Stimulated activated CD8-positive, alpha-beta memory T cell treated with anti-CD3 and anti-CD28 coated beads, Interleukin-15, amount 100 ng/mL, for 48 hours (primary cell): ENCODE data around the gene CSDE1.

ENCODE experiments used
- DNase-seq, 2 donors: peaks; one replicate each; pipeline ENCODE4 v3.0.0-alpha.2; 2020; ENCODE audit warnings: low read depth in 2 of 2

Gene CSDE1

DNA sequence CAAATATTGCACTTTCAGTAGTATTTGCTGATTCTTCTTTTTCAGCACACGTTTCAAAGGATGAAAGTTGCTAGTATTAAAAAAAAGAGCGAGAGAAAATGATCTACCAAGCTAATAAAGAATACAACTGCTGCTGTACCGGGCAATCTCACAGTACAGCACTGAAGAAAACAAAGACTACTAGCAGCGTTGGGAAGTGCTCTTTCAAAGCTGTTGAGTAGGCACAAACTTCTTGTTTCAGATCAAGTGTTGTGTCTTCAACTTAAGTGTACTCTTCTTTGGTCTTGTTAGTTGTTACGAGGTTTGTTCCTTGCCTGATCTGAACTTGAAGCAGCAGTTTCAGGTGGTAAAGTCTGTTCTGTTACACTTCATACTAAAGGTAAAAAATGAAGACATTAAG lies 7.9 kb downstream of the CSDE1 start:
- DNase-seq = no peak

DNA sequence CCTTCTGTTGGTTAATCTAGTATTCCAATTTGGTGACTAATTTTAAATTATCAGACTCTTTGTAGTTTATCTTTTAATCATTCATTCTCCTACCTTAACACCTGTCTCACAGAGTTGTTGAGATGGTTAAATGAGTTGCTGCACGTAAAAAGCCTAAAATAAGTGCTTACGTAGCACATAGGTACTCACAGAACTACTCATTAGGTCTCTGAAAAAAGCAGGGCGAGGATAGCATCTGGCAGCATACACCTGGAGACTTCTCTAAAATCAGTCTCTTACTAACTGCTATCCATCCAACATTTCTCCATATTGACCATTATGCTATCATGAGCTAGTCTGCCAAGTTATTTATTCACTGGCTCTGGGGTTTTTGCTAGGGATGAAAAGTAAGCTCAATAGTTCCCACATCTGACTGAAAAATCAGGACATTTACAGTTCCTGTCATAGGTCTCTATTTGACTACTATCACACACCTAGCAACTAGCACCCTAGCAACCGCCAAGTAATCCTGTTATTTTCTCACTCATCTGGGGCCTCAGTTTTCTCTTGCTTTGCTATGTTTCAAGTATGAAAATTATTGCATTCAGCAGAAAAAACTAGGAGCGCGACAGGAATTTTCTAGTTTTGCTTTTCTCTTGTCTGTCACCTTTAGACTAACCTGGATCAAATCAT lies 11.2 kb downstream of the CSDE1 start:
- no peak for DNase-seq

DNA sequence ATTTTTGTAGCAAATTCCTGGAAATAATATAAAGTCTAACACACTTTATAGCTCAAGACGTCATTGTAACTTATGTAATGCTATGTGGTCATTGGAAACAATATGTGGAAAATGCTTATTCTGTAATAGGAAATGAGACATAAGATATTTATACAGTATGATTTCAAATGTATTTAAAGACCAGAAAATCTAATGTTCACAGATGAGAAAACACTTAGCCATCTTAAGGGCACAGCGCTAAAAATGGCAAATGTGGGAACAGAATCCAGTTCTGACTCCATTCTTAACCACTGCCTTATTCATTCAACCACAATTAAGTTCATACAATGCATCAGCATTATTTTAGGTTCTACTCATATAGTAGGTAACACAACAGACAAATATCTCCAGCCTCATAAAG lies 12.5 kb downstream of the CSDE1 start:
- no peak for DNase-seq

DNA sequence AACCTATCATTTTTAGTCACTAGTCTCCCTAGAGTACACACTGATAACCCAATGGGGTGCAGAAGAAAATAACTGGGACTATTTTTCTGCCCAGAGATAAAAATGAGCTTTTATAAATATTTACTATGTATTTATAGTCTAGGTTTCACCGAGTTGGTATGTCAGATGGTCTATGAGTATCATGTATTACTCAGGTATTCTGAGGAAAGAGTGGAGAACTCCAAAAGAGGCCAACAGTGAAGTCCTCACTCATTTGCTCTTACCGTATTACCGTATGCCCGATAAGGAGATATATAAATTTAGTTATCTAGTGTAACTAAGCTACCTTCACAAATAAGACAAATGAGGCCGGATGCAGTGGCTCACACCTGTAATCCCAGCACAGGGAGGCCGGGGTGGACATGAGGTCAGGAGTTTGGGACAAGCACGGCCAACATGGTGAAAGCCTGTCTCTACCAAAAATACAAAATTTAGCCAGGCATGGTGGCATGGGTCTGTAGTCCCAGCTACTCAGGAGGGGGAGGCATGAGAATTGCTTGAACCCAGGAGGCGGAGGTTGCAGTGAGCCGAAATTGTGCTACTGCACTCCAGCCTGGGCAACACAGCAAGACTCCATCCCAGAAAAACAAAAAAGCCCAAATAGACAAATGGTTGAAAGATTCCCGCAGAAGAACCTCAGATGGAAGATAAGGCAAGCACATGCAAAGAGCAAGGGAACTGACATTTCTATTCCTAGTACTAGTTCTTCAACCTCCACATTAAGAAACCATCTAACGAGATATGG lies 15.6 kb downstream of the CSDE1 start:
- no peak for DNase-seq

DNA sequence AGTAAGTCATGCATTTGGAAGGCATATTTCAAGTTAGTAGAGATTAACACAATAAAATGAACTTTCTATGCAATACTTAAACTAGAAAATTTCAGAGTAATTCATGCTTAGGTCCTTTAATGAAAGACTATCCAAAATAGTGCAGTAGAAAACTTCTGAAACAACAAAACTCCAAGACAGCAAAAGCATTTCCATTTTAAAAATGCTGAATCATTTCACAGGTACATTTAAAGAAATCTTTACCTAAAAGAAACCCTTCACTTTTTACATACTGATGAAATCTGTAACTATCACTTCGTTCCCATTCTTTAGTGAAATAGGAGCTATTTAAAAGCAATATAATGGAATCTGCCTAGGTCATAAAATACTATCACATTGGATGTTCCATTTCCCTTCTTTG lies 17.5 kb downstream of the CSDE1 start:
- DNase-seq = no peak

DNA sequence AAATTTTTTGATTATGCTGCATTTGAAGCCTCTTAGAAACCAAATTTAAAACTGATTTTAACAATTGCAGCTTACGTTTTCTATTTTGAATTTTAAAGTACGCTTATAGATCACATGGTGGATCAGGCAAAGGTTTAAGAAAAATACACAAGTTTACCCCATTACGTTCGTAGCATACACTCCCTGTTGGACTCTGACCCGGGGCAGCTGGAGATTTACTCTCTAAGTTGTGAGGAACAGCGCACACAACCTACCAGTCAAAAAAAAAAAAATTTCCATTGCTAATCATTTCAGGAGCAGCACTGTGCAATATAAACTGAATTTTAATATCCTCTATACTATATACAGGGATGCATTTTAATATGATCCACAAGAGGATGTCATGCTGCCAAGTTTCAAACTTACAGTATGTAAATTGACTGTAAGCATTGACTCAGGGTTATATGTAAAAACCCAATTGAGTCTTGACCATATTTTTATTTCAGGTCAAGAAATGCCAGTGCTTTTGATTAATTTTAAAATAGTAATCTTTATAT lies 20.4 kb downstream of the CSDE1 start:
- DNase-seq = no peak

DNA sequence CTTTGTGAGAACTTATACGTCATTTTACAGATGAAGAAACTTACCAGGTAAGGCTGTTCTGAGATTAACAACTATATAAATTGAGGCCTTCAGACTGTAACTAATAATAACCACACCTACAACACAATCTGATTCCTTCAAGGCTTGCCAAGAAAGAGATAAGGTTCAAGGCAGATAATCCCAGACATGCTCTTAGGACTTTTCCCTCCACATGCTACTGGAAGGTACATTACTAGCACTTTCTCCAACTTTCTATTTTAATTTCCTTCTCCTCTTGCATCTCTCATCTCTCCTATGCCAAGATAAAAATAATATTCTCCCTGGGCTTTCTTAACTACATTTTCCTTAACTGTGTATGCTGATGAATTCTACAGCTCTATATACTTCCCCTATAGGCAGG lies 22.3 kb downstream of the CSDE1 start:
- DNase-seq = no peak

DNA sequence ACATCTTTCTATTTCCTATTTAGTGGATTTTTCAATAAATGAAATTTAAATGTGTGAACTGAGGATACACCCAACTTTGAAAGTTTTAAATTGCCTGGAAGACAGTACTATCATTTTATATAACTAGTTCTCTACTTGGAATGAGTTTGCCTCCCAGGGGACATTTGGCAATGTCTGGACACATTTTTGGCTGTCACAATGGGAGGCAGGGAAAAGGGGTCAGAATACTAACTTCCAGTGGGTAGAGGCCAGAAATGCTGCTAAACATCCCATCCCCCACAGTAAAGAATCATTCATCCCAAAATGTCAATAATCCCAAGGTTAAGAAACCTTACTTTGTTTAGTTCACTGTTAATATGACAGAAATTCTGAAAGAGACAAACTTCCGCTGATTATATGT lies 28.0 kb downstream of the CSDE1 start:
- no peak for DNase-seq

DNA sequence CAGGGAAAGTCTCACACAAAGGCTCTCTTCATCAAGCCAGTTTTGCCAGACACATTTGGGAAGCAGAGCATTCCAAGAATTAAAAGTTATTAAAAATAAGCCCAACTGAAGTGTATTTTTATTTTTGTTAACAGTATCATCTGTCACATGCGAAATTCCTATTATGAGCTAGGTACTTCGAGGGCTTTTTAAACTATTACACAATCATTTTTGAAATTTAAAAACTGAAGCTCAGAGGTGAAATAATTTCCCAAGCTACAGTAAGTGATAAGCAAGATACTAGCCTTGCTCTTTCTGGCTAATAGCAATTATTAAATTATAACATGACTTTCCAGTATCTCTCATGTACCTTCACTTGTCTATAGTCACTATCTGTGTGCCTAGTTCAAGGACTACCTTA lies 29.2 kb downstream of the CSDE1 start:
- no peak for DNase-seq

DNA sequence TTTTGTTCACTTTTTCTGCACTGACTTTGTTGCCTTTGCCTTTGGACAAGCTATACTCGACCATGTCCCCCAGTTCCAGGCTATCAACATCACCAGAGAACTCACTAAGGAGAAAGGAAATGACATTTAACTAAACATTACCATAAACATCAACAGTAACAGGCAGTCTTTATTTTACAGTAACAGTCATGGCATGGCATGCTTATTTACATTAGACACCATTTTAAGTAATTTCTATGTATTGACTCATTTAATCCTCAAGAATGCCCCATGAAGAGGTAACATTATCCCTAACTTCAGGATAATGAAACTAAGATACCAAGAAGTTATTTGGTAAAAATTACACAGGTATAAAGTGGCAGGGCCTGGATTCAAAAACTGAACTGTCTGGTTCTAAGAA lies 32.6 kb downstream of the CSDE1 start:
- no peak for DNase-seq

DNA sequence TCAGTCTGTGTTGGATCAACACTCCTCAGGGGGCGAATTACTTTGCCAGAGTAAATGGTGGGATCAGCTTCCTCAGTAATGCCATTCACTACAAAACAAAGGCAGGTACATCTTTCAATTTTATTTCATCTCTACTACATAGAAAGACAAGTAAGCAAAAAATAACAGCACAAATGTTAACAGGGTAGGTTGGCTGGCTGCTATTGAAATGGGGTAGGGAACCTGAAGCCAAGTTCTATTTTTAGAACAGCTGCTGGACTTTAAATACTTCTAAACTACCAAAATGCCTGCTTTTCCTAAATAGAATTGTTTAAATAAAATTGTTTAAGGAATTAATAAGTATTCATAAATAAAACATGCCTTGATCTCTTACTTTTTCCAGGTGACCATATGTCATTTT lies 33.9 kb downstream of the CSDE1 start:
- no peak for DNase-seq

DNA sequence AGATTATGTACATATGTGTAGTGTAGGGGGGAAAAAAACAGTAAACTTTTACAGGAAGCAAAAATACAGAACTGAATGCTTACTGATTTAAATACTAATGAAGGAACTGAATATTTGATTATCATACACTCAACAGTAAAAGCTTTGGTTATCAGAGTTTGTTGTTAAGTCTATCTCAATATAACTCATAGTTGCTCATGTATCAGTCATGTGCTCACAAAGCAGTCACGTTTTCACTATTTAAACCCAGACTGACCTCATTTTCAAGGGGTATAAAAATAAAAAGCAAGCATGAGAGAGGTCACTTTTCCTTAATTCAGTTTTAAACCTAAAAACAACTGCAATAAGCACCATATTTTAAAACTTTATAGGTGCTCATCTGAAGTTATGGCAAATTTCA lies 34.3 kb downstream of the CSDE1 start:
- DNase-seq = no peak

DNA sequence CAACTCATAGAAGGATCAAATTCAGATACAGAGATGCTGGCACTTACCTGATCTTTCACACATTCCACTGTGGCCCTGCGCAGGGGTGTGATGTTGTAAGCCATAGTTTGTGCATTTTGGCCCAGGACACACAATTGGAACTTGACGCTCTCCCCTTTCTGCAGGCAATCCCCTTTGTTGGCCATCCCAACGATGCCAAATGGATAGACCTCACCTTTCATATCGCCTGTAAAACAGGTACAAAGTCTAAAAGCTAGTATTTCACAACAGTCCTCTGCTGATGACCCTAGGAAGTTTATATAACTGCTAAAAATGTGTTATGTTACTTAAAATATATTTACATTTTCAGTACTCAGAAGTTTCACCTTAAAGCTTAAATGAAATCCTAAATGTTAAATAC lies 37.3 kb downstream of the CSDE1 start:
- no peak for DNase-seq

DNA sequence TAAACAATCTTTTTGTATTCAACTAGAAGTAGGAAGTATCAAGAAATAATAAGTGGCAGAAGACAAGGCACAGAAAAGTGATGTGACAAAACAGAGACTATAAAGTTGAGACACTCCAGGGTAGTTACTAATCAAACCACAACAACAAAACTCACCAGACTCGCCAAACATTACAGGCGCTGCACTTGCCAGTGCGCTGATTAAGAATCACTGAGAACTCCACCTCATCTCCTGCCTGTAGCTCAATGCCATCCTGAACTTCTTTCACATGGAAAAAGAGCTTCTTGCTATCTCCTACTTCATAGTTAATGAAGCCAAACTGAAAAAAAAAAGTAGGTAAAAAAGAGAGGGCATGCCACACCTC lies 38.4 kb downstream of the CSDE1 start:
- DNase-seq = no peak

DNA sequence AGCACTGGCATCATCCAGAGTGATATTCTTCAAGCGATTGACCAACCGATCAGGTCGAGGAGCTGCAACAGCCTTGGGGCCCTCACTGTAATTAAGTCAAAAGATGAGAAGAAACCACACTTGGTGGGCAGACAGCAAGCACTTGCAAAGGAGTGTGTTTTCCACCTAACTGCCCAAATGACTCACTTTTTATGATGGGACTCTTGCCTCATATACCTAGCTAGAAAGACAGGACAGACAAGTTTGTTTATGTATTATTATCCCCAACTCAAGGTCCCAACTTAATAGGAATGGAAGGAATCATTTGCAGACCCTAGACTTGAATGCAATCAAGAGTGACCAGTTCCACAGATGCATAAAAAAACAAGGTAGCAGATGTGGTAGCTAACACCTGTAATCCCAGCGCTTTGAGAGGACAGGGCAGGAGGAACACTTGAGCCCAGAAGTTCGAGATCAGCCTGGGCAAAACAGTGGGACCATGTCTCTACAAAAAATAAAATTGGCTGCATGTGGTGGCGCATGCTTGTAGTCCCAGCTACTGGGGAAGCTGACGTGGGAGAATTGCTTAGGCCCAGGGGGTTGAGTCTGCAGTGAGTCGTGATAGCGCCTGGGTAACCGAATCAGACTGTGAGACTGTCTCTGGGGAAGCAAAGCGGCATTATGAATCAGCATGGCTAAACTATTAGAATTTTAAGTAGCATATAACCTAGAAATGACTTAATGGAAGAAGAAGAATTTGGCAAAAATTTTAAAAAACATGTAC lies 38.9 kb downstream of the CSDE1 start:
- DNase-seq = peak in 1 of 2 donors; percentile 18

DNA sequence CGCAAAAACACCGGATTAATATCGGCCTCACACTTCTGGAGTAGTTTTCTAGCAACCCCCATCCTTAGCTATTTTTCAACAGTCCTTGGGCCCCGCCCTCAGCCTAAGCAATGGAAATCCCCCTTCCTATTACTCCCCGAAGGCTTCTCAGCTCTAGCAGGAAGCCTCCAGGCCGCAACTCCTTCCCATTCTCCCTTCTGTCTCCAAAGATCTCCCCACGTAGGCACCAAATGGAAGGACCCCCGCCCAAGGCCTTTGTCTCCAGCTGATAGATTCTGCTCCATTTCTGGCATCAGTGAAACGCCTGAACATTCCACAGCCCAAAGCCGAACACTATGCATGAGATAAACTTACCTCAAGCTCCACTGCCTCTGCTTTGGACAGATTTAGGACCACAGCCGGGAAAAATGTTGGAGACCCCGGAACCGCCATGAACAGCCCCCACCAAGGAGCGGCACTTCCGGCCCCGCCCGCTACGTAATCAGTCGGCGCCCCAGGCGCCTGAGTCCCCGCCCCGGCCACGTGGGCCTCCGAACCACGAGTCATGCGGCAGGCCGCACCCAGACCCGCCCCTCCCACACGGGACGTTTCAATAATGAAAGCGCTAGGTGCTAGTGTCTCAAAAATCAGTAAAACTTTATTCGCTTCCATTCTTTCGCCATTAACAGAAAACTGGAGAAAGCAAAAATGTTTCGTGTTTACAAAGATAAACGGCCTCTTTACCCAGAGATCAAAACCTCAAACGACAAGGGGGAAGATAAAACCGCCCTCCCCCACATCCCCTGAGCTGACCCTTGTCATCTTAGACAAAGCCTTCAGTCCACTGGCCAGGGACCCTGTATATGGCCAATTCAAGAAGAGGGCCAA lies 41.2 kb downstream of the CSDE1 start, which contains the start of gene NRAS:
Gene NRAS (minus strand): TSS at position 468 of the 867 bp plus-strand sequence. CDS start 611 bp downstream, outside the sequence.
- DNase-seq = peak; percentile 90 to 93

DNA sequence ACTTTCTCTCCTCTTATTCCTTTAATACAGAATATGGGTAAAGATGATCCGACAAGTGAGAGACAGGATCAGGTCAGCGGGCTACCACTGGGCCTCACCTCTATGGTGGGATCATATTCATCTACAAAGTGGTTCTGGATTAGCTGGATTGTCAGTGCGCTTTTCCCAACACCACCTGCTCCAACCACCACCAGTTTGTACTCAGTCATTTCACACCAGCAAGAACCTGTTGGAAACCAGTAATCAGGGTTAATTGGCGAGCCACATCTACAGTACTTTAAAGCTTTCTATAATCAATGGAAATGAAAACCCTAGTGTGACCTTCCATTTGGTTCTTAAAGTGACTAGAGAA lies 41.9 kb downstream of the CSDE1 start:
- no peak for DNase-seq

DNA sequence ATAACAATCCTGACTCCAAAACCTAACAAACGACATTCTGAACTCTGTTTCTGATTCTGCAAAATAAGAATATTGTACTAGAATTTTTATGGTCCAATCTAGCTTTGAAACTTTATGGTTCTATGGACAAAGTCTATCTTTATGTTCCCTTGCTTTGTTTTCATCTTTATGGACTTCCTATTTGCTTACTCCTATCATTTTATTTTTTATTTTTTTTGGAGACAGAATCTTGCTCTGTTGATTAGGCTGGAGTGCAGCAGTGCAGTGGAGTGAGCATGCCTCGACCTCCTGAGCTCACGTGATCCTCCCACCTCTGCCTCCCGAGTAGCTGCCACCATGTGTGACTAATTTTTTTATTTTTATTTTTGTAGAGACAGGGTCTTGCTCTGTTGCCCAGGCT lies 44.8 kb downstream of the CSDE1 start:
- no peak for DNase-seq

DNA sequence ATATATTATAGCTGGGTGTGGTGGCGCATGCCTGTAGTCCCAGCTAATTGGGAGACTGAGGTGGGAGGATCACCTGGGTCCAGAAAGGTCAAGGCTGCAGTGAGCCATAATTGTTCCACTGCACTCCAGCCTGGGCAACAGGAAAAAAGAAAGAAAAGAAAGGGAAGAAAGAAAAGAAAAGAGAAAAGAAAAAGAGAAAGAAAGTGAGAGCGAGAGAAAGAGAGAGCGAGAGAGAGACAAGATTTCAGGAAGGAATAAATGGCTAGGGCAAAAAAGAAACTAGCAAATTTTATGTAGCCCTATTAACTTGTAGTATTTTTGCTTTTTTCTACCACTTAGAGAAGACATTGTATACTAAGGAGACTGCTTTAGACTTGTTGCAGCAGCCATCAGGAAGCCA lies 47.4 kb downstream of the CSDE1 start:
- no peak for DNase-seq

DNA sequence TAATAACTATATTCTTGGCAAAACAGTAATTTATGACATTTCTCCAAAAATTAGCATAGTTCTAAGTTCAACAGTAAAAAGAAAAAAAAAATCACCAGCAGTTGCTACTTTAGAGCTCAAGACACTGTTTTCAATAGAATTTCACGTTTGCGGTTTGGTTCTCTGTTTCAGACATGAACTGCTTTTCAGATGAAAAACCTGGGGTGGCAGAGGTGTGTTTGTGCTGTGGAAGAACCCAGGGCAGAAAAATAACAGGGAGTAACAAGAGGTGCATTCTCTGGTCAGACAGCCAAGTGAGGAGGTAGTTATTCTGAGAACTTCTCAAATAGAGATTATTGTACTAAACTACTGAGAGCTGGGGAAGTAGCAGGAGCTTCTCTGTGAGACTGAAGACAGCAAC lies 50.2 kb downstream of the CSDE1 start:
- no peak for DNase-seq

DNA sequence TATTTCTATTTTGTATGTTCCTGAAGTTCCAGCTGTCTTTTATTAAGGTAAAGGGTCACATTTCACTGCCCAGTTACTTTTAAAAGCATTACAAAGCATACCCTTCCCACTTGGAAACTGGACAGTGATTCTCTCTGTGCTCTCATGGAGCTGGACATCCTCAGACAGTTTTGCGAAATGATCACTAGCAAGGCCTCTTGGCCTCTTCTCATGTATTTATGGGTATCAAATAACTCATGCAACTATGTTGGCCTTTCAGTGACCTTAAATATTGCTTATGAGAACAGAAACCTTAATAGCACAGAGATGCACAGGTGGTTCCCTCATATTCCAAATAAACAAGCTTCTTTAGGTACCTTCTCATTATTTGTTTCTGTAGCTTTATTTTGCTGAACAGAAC lies 54.5 kb downstream of the CSDE1 start:
- no peak for DNase-seq

DNA sequence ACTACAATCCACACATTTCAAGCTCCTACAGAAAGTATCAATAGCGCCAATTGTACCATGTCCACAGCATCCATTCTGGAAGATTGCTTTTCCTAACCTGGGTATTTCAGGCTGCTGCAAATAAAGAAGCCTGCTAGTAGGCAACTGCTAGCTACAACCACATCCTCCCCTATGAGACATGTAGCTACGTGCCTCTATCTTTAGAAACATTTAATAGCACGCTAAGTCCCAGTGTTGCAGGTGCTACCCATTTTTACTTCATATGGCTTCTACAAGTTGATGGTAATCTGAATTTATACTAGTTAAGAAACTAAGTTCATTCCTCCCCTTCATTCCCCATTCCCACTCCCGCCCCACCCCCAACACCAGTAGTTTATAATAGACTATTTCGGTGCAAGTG lies 55.0 kb downstream of the CSDE1 start:
- no peak for DNase-seq
